Liver (tissue), 9 donors: ENCODE measurements around the gene RHOT2. TPM values are rescaled to one million over a fixed set of nuclear protein-coding genes. Genes with fewer than 3 reads are reported as not detected.

ENCODE experiments used
- DNase-seq: peaks from one replicate; pipeline ENCODE4 v3.0.0-alpha.2; 2017; ENCODE audit warnings: low spot score
- H3K27ac ChIP-seq, 2 donors: one replicate each; pipeline ENCODE4 v1.7.0; 2013; ENCODE audit warnings: inconsistent platforms in 2 of 2, low read length in 2 of 2, control low read depth in 1 of 2, low read depth in 1 of 2, mild to moderate bottlenecking in 1 of 2
- H3K27me3 ChIP-seq, 4 donors: one replicate each; pipeline versions ENCODE4 v1.6.1 to v1.7.0; 2013; ENCODE audit warnings: low read length in 3 of 4, inconsistent platforms in 1 of 4, mild to moderate bottlenecking in 1 of 4, moderate library complexity in 1 of 4; ENCODE audit not compliant: control insufficient read depth in 4 of 4, insufficient read depth in 4 of 4
- H3K36me3 ChIP-seq, 4 donors: one replicate each; pipeline versions ENCODE4 v1.6.1 to v1.7.0; 2013; ENCODE audit warnings: low read length in 3 of 4, mild to moderate bottlenecking in 3 of 4, low read depth in 1 of 4, moderate library complexity in 1 of 4; ENCODE audit not compliant: control insufficient read depth in 4 of 4, insufficient read depth in 3 of 4
- H3K4me1 ChIP-seq, 4 donors: one replicate each; pipeline versions ENCODE4 v1.6.1 to v1.7.0; 2013; ENCODE audit warnings: low read length in 3 of 4, mild to moderate bottlenecking in 3 of 4, moderate library complexity in 1 of 4; ENCODE audit not compliant: control insufficient read depth in 4 of 4, insufficient read depth in 4 of 4
- H3K4me3 ChIP-seq, 3 donors: one replicate each; pipeline versions ENCODE4 v1.6.1 to v1.7.0; 2013; ENCODE audit warnings: low read length in 3 of 3, control low read depth in 1 of 3, low read depth in 1 of 3, mild to moderate bottlenecking in 1 of 3
- H3K9ac ChIP-seq, 2 donors: one replicate each; pipeline ENCODE4 v1.7.0; 2013; ENCODE audit warnings: low read length in 2 of 2, mild to moderate bottlenecking in 2 of 2, moderate library complexity in 2 of 2, control low read depth in 1 of 2, low read depth in 1 of 2
- H3K9me3 ChIP-seq, 4 donors: one replicate each; pipeline versions ENCODE4 v1.6.1 to v1.7.0; 2013; ENCODE audit warnings: low read length in 3 of 4; ENCODE audit not compliant: control insufficient read depth in 4 of 4
- ATF3 ChIP-seq: IDR thresholded peaks from 2 replicates; pipeline ENCODE4 v1.6.1; 2016; ENCODE audit warnings: antibody characterized with exemption
- CTCF ChIP-seq: fragments of 150-350 bp; IDR thresholded peaks from 2 replicates; pipeline ENCODE4 v1.5.1; 2017; ENCODE audit warnings: improper control_type of control experiment, low read depth, low read length; ENCODE audit not compliant: missing input control
- EGR1 ChIP-seq, 2 donors: IDR thresholded peaks; 2 replicates each; pipeline ENCODE4 v1.6.1; 2016 to 2018; ENCODE audit warnings: antibody characterized with exemption in 2 of 2, low read depth in 2 of 2
- FOXA1 ChIP-seq: IDR thresholded peaks from 2 replicates; pipeline ENCODE4 v1.6.1; 2016; ENCODE audit warnings: antibody characterized with exemption
- FOXA2 ChIP-seq: IDR thresholded peaks from 2 replicates; pipeline ENCODE4 v1.6.1; 2016; ENCODE audit warnings: antibody characterized with exemption
- GABPA ChIP-seq, 2 donors: IDR thresholded peaks in 1 of 2; conservative IDR thresholded peaks in 1 of 2; 2 replicates each; pipeline ENCODE4 v1.6.1; 2016; ENCODE audit warnings: antibody characterized with exemption in 2 of 2, mild to moderate bottlenecking in 1 of 2, moderate library complexity in 1 of 2
- HNF4A ChIP-seq, 2 donors: conservative IDR thresholded peaks; 2 replicates each; pipeline ENCODE4 v1.6.1; 2016; ENCODE audit warnings: antibody characterized with exemption in 2 of 2, mild to moderate bottlenecking in 2 of 2
- HNF4G ChIP-seq: IDR thresholded peaks from 2 replicates; pipeline ENCODE4 v1.6.1; 2016; ENCODE audit warnings: antibody characterized with exemption
- JUND ChIP-seq, 2 donors: IDR thresholded peaks; 2 replicates each; pipeline ENCODE4 v1.6.1; 2016; ENCODE audit warnings: antibody characterized with exemption in 2 of 2
- MAX ChIP-seq: IDR thresholded peaks from 2 replicates; pipeline ENCODE4 v1.6.1; 2016; ENCODE audit warnings: antibody characterized with exemption
- NR2F2 ChIP-seq: IDR thresholded peaks from 2 replicates; pipeline ENCODE4 v1.6.1; 2016; ENCODE audit warnings: antibody characterized with exemption
- RAD21 ChIP-seq, 2 donors: IDR thresholded peaks; 2 replicates each; pipeline ENCODE4 v1.6.1; 2016; ENCODE audit warnings: antibody characterized with exemption in 2 of 2, mild to moderate bottlenecking in 2 of 2
- REST ChIP-seq: IDR thresholded peaks from 2 replicates; pipeline ENCODE4 v1.6.1; 2016; ENCODE audit warnings: antibody characterized with exemption, mild to moderate bottlenecking
- RXRA ChIP-seq, 2 donors: IDR thresholded peaks; 2 replicates each; pipeline ENCODE4 v1.6.1; 2017 to 2018; ENCODE audit warnings: antibody characterized with exemption in 2 of 2, mild to moderate bottlenecking in 1 of 2
- SP1 ChIP-seq: IDR thresholded peaks from 2 replicates; pipeline ENCODE4 v1.6.1; 2018; ENCODE audit warnings: antibody characterized with exemption, mild to moderate bottlenecking
- TAF1 ChIP-seq: conservative IDR thresholded peaks from 2 replicates; pipeline ENCODE4 v1.6.1; 2016; ENCODE audit warnings: antibody characterized with exemption, mild to moderate bottlenecking
- YY1 ChIP-seq: IDR thresholded peaks from 2 replicates; pipeline ENCODE4 v1.6.1; 2016; ENCODE audit warnings: antibody characterized with exemption, mild to moderate bottlenecking
- ZBTB33 ChIP-seq: IDR thresholded peaks from 2 replicates; pipeline ENCODE4 v1.6.1; 2016; ENCODE audit warnings: antibody characterized with exemption
- WGBS: extraction: QIAGEN DNeasy Blood & Tissue Kit; methylation state at CpG from one replicate; pipeline ENCODE4 v1.1.7; 2013; 5-methylcytosine and 5-hydroxymethylcytosine counted together
- polyA plus RNA-seq, 2 donors: library from polyadenylated mRNA; stranded (reverse) in 1 of 2; unstranded in 1 of 2; fragments of 200-250 nt in 1 of 2; fragments of >200 nt in 1 of 2; fragmentation: Nextera tagmentation in 1 of 2; extraction: Ambion mirVana in 1 of 2; gene quantifications; one replicate each; pipeline versions ENCODE4 v1.2.1 to v1.2.3, GENCODE V29; 2013 to 2015
- total RNA-seq, 2 donors: library from RNA; depleted of rRNA; stranded (reverse); fragments of >200 nt; gene quantifications; one replicate each; pipeline ENCODE4 v1.2.3, GENCODE V29; 2014
- donor health status: healthy.
- donor health status: healthy.
- donor health status: healthy.
- donor health status: healthy.
- donor health status: healthy.

RHOT2 gene
- total and polyA plus RNA-seq, 4 donors, result 20.8 to 37.9 (median 34.3) TPM

- Histone ChIP-seq H3K4me1 (peaks cover 13 to 30% (median 19%) of the 10 kb centered on the region in 4 donors), H3K27ac (no peak overlapping the region), H3K4me3 (no peak overlapping the region), H3K36me3 (peaks cover 5 to 37% (median 19%) of the 10 kb centered on the region in 4 donors), H3K9me3 (no peaks in the 10 kb centered on the region), H3K27me3 (no peaks in the 10 kb centered on the region), H3K9ac (no peak overlapping the region)
- TF ChIP-seq RAD21 (IDR thresholded peaks at IDR 0.05) (no peak), TAF1 (no peak), NR2F2 (no peak), REST (no peak), SP1 (no peak)
- 95% methylated on average over 52 of the region's 52 CpGs for WGBS
- DNase-seq, result no peak
Measured at GRCh38 chr16:670485-671352, 2.8 kb downstream of the RHOT2 start.

- TF ChIP-seq FOXA1, result no peak
- no peak for TF ChIP-seq NR2F2
- TF ChIP-seq SP1, result no peak
- TF ChIP-seq FOXA2, result no peak
- no peak for TF ChIP-seq RXRA (IDR thresholded peaks at IDR 0.05)
- no peak for TF ChIP-seq ZBTB33
- no peak for TF ChIP-seq JUND (IDR thresholded peaks at IDR 0.05)
- no peak for TF ChIP-seq YY1
- no peak for TF ChIP-seq CTCF
- TF ChIP-seq RAD21 (IDR thresholded peaks at IDR 0.05), result no peak
- no peak for TF ChIP-seq GABPA (IDR thresholded peaks at IDR 0.05 in 1 of 2, conservative IDR thresholded peaks at IDR 0.05 in 1 of 2)
- TF ChIP-seq HNF4G, result no peak
- TF ChIP-seq EGR1 (IDR thresholded peaks at IDR 0.05; ENCODE audit: low read depth in 2 of 2), result no peak
- TF ChIP-seq TAF1, result no peak
- no peak for TF ChIP-seq HNF4A (conservative IDR thresholded peaks at IDR 0.05)
- TF ChIP-seq REST, result no peak
- no peak for TF ChIP-seq ATF3
- no peak for TF ChIP-seq MAX
- H3K4me3 ChIP-seq, result no peak overlapping the region
- no peaks in the 10 kb centered on the region for H3K9me3 ChIP-seq
- no peak overlapping the region for H3K27ac ChIP-seq
- H3K27me3 ChIP-seq, result no peaks in the 10 kb centered on the region
- DNase-seq, result no peak
- 90% methylated on average over 40 of the region's 40 CpGs for WGBS
- no peak overlapping the region for H3K9ac ChIP-seq
- peaks cover 5 to 37% (median 19%) of the 10 kb centered on the region in 4 donors for H3K36me3 ChIP-seq
- H3K4me1 ChIP-seq, result peaks cover 14 to 36% (median 20%) of the 10 kb centered on the region in 4 donors
Measured at GRCh38 chr16:671353-672131, 3.6 kb downstream of the RHOT2 start.
